Natural killer cell (primary cell): Measurements from ENCODE around the gene POLR2A. TPM values are rescaled to one million over a fixed set of nuclear protein-coding genes. Genes with fewer than 3 reads are reported as not detected.

Experiments
- ATAC-seq, 3 donors: fragments of 150-1000 bp in 2 of 3; fragments of 200-7000 bp in 1 of 3; cut with Tn5 transposase; 1 replicate in 1 of 3; 2 replicates in 2 of 3; pipeline ENCODE4 v1.10.0; 2021; ENCODE audit warnings: mild to moderate bottlenecking in 2 of 3, moderate library complexity in 2 of 3
- DNase-seq, 2 donors: peaks; one replicate each; pipeline versions ENCODE4 v3.0.0 to v3.0.0-alpha.2; 2013 to 2021; ENCODE audit warnings: mixed read lengths in 1 of 2
- H3K27ac ChIP-seq: one replicate; pipeline ENCODE4 v1.5.1; 2013; ENCODE audit warnings: mild to moderate bottlenecking, low read length
- H3K27me3 ChIP-seq: one replicate; pipeline ENCODE4 v1.6.1; 2013; ENCODE audit warnings: low read length; ENCODE audit not compliant: control insufficient read depth, insufficient read depth
- H3K36me3 ChIP-seq: one replicate; pipeline ENCODE4 v1.6.1; 2013; ENCODE audit warnings: low read length; ENCODE audit not compliant: control insufficient read depth, insufficient read depth
- H3K4me1 ChIP-seq: one replicate; pipeline ENCODE4 v1.6.1; 2013; ENCODE audit warnings: low read length; ENCODE audit not compliant: control insufficient read depth, insufficient read depth
- H3K4me3 ChIP-seq: one replicate; pipeline ENCODE4 v1.5.1; 2013; ENCODE audit warnings: low read length
- H3K9me3 ChIP-seq: one replicate; pipeline ENCODE4 v1.6.1; 2013; ENCODE audit warnings: low read length; ENCODE audit not compliant: control insufficient read depth, insufficient read depth
- H3K27ac Mint-ChIP-seq, 2 donors: one replicate each; pipeline ENCODE4 v1.8.0; 2022; ENCODE audit warnings: mild to moderate bottlenecking in 2 of 2, mixed read lengths in 2 of 2, moderate library complexity in 1 of 2
- H3K27me3 Mint-ChIP-seq, 2 donors: one replicate each; pipeline ENCODE4 v1.8.0; 2022; ENCODE audit warnings: low read depth in 2 of 2, mixed read lengths in 2 of 2
- H3K36me3 Mint-ChIP-seq: one replicate; pipeline ENCODE4 v1.8.0; 2022; ENCODE audit warnings: mixed read lengths
- H3K4me1 Mint-ChIP-seq, 2 donors: one replicate each; pipeline ENCODE4 v1.8.0; 2022; ENCODE audit warnings: mixed read lengths in 2 of 2
- H3K4me3 Mint-ChIP-seq: one replicate; pipeline ENCODE4 v1.8.0; 2022; ENCODE audit warnings: mild to moderate bottlenecking, moderate library complexity, mixed read lengths
- H3K9me3 Mint-ChIP-seq, 2 donors: one replicate each; pipeline ENCODE4 v1.8.0; 2022; ENCODE audit warnings: mixed read lengths in 2 of 2
- CTCF ChIP-seq: fragments of 200-600 bp; IDR thresholded peaks from one replicate; pipeline ENCODE4 v1.8.0; 2022; ENCODE audit warnings: antibody characterized with exemption
- WGBS: methylation state at CpG from one replicate; pipeline ENCODE4 v1.1.7; 2013; ENCODE audit warnings: missing lambda C conversion rate; ENCODE audit not compliant: insufficient coverage; 5-methylcytosine and 5-hydroxymethylcytosine counted together
- intact Hi-C: fragments of 100-400 bp; cut with micrococcal nuclease; formaldehyde crosslinking; loops from one replicate; pipeline ENCODE4 v1.14.2; 2022
- total RNA-seq, 4 donors: library from RNA; stranded (reverse); fragments of 120-200 nt in 1 of 4; gene quantifications; one replicate each; pipeline versions ENCODE4 v1.2.3 to v1.2.4, GENCODE V29; 2013 to 2022

Gene POLR2A
- total RNA-seq, 3 donors from 2014 or later (not counting 1 experiment from before 2014, with no cell fraction given) = 515 to 879 (median 524) TPM

- ATAC-seq (no peak), DNase-seq (no peak)
- H3K27me3 ChIP-seq = no peaks in the 10 kb centered on the region
- Mint-ChIP-seq H3K9me3 (no peaks in the 10 kb centered on the region), H3K27ac (peak overlapping the region in 1 of 2 donors; percentile 20), H3K27me3 (no peaks in the 10 kb centered on the region), H3K36me3 (peaks cover 20% of the 10 kb centered on the region), H3K4me3 (peak overlapping the region; percentile 21), H3K4me1 (peaks cover 1 to 17% of the 10 kb centered on the region in 2 donors)
- H3K4me3 ChIP-seq = no peak overlapping the region
- no peaks in the 10 kb centered on the region for H3K4me1 ChIP-seq
- no peak for TF ChIP-seq CTCF
- peaks cover 77% of the 10 kb centered on the region for H3K36me3 ChIP-seq
- intact Hi-C loops = no loop called here
- H3K27ac ChIP-seq = no peak overlapping the region
- no peaks in the 10 kb centered on the region for H3K9me3 ChIP-seq
- WGBS = 90% methylated on average over 11 of the region's 11 CpGs
Measured at GRCh38 chr17:7499161-7499560, 15.0 kb downstream of the POLR2A start.

GRCh38 chr17:7501729-7502128 is 17.6 kb downstream of the POLR2A start:
- H3K36me3 Mint-ChIP-seq = peaks cover 21% of the 10 kb centered on the region
- intact Hi-C loops = loop anchor here (5.0 kb wide), 1 partner anchor 64 kb away; the partner anchor contains the start of genes FGF11 and TMEM102
- H3K4me3 Mint-ChIP-seq = no peak overlapping the region

GRCh38 chr17:7502171-7502847 is 18.1 kb downstream of the POLR2A start:
- no peaks in the 10 kb centered on the region for H3K27me3 ChIP-seq
- peaks cover 90% of the 10 kb centered on the region for H3K36me3 ChIP-seq
- ATAC-seq (no peak), DNase-seq (peak in 1 of 2 donors; percentile 11)
- Mint-ChIP-seq H3K4me1 (no peaks in the 10 kb centered on the region), H3K36me3 (peaks cover 21% of the 10 kb centered on the region), H3K27me3 (no peaks in the 10 kb centered on the region), H3K9me3 (no peaks in the 10 kb centered on the region), H3K27ac (peak overlapping the region in 1 of 2 donors; percentile 6), H3K4me3 (no peak overlapping the region)
- intact Hi-C loops = loop anchor here (5.0 kb wide), 1 partner anchor 65 kb away; the partner anchor contains the start of genes FGF11 and TMEM102
- no peak overlapping the region for H3K27ac ChIP-seq
- no peak overlapping the region for H3K4me3 ChIP-seq
- TF ChIP-seq CTCF = no peak
- 95% methylated on average over 20 of the region's 20 CpGs for WGBS
- no peaks in the 10 kb centered on the region for H3K4me1 ChIP-seq
- H3K9me3 ChIP-seq = no peaks in the 10 kb centered on the region

More at GRCh38 chr17:7501729-7502128, 17.6 kb downstream of the POLR2A start:
- H3K27me3 Mint-ChIP-seq = no peaks in the 10 kb centered on the region
- peaks cover 92% of the 10 kb centered on the region for H3K36me3 ChIP-seq
- H3K4me3 ChIP-seq = no peak overlapping the region
- H3K27me3 ChIP-seq = no peaks in the 10 kb centered on the region
- ATAC-seq (no peak), DNase-seq (peak in 1 of 2 donors; percentile 6)
- H3K27ac ChIP-seq = no peak overlapping the region
- H3K4me1 Mint-ChIP-seq = no peaks in the 10 kb centered on the region
- H3K9me3 ChIP-seq = no peaks in the 10 kb centered on the region
- no peaks in the 10 kb centered on the region for H3K9me3 Mint-ChIP-seq
- H3K4me1 ChIP-seq = no peaks in the 10 kb centered on the region
- no peak for TF ChIP-seq CTCF
- 88% methylated on average over 14 of the region's 14 CpGs for WGBS
- peak overlapping the region in 1 of 2 donors; percentile 6 for H3K27ac Mint-ChIP-seq
